Stimulated activated CD4-positive, alpha-beta T cell treated with anti-CD3 and anti-CD28 coated beads, Interleukin-4, amount 100 ng/mL, for 4 hours (primary cell): ENCODE measurements around the gene GMDS.

Experiments used
- DNase-seq, 2 experiments: peaks; one replicate each; pipeline ENCODE4 v3.0.0-alpha.2; 2020

GMDS gene

GRCh38 chr6:1616701-1617463 lies 628.5 kb downstream of the GMDS start:
- DNase-seq: no peak

- DNase-seq: no peak
Observed at GRCh38 chr6:1615853-1616420, 629.5 kb downstream of the GMDS start.

- no peak for DNase-seq
Observed at GRCh38 chr6:1615151-1615852, 630.1 kb downstream of the GMDS start.

- no peak for DNase-seq
Observed at GRCh38 chr6:1614448-1615150, 630.8 kb downstream of the GMDS start.

GRCh38 chr6:1613688-1614447 lies 631.5 kb downstream of the GMDS start:
- DNase-seq: no peak

- no peak for DNase-seq
Observed at GRCh38 chr6:1613346-1613687, 632.1 kb downstream of the GMDS start.

- no peak for DNase-seq
Observed at GRCh38 chr6:1612974-1613306, 632.5 kb downstream of the GMDS start.

- no peak for DNase-seq
Observed at GRCh38 chr6:1612299-1612973, 633.0 kb downstream of the GMDS start.

- no peak for DNase-seq
Observed at GRCh38 chr6:1611572-1612298, 633.7 kb downstream of the GMDS start.

- DNase-seq: no peak
Observed at GRCh38 chr6:1611322-1611571, 634.2 kb downstream of the GMDS start.

- no peak for DNase-seq
Observed at GRCh38 chr6:1610497-1611321, 634.7 kb downstream of the GMDS start.

- no peak for DNase-seq
Observed at GRCh38 chr6:1609648-1610496, 635.5 kb downstream of the GMDS start, which contains the start of gene FOXC1. Gene FOXC1 (plus strand): TSS chr6:1609915. CDS start chr6:1610446, 531 bp downstream.

GRCh38 chr6:1609041-1609647 lies 636.3 kb downstream of the GMDS start:
- no peak for DNase-seq

GRCh38 chr6:1608222-1609040 lies 637.0 kb downstream of the GMDS start:
- no peak for DNase-seq

- DNase-seq: no peak
Observed at GRCh38 chr6:1607516-1608221, 637.7 kb downstream of the GMDS start.

- DNase-seq: no peak
Observed at GRCh38 chr6:1606780-1607515, 638.5 kb downstream of the GMDS start.
